Hindlimb muscle (tissue), 1 donor: ENCODE measurements around the gene TOMM7. TPM values are rescaled to one million over a fixed set of nuclear protein-coding genes. Genes with fewer than 3 reads are reported as not detected.
A peak's percentile ranks its signal among the peaks of the same experiment; 100 is the strongest.

Experiments used
- DNase-seq: peaks from one replicate; pipeline ENCODE4 v3.0.0-alpha.2; 2013
- polyA plus RNA-seq: library from polyadenylated mRNA; unstranded; fragments of 120-200 nt; gene quantifications from one replicate; pipeline ENCODE4 v1.2.1, GENCODE V29; 2013; ENCODE audit not compliant: insufficient read length

The TOMM7 gene
- 882 TPM for polyA plus RNA-seq

- DNase-seq = peak; percentile 97
Observed at GRCh38 chr7:22822486-22823141, at the start of gene TOMM7. Gene TOMM7, minus strand, starts transcription at chr7:22822849. Its CDS starts 70 bp downstream, at chr7:22822779.

GRCh38 chr7:22872096-22872807 lies 49.6 kb upstream of the TOMM7 start:
- DNase-seq = no peak

GRCh38 chr7:22871661-22872060 lies 49.0 kb upstream of the TOMM7 start:
- DNase-seq = no peak

GRCh38 chr7:22868509-22868908 lies 45.9 kb upstream of the TOMM7 start:
- no peak for DNase-seq

- no peak for DNase-seq
Observed at GRCh38 chr7:22867589-22867988, 44.9 kb upstream of the TOMM7 start.

- DNase-seq = peak; percentile 78
Observed at GRCh38 chr7:22867003-22867402, 44.4 kb upstream of the TOMM7 start.

- DNase-seq = no peak
Observed at GRCh38 chr7:22865602-22865960, 42.9 kb upstream of the TOMM7 start.

GRCh38 chr7:22864855-22865601 lies 42.4 kb upstream of the TOMM7 start:
- DNase-seq = no peak

- DNase-seq = no peak
Observed at GRCh38 chr7:22864301-22864700, 41.7 kb upstream of the TOMM7 start.

GRCh38 chr7:22863156-22863899 lies 40.7 kb upstream of the TOMM7 start:
- DNase-seq = no peak

GRCh38 chr7:22861576-22861975 lies 38.9 kb upstream of the TOMM7 start:
- no peak for DNase-seq

GRCh38 chr7:22860784-22861482 lies 38.3 kb upstream of the TOMM7 start:
- DNase-seq = no peak

GRCh38 chr7:22860337-22860736 lies 37.7 kb upstream of the TOMM7 start:
- no peak for DNase-seq

GRCh38 chr7:22859641-22860290 lies 37.1 kb upstream of the TOMM7 start:
- no peak for DNase-seq

GRCh38 chr7:22858640-22859561 lies 36.3 kb upstream of the TOMM7 start:
- no peak for DNase-seq

- no peak for DNase-seq
Observed at GRCh38 chr7:22858274-22858639, 35.6 kb upstream of the TOMM7 start.

- DNase-seq = no peak
Observed at GRCh38 chr7:22856416-22856815, 33.8 kb upstream of the TOMM7 start.

GRCh38 chr7:22855049-22855392 lies 32.4 kb upstream of the TOMM7 start:
- DNase-seq = no peak

GRCh38 chr7:22854158-22855048 lies 31.8 kb upstream of the TOMM7 start:
- peak; percentile 90 for DNase-seq
